ENCODE results near the gene FNDC3B. TPM values are rescaled to one million over a fixed set of nuclear protein-coding genes. Genes with fewer than 3 reads are reported as not detected.

Gene FNDC3B
- total RNA-seq, 1 donor from 2014 or later, result 204 TPM

DNA sequence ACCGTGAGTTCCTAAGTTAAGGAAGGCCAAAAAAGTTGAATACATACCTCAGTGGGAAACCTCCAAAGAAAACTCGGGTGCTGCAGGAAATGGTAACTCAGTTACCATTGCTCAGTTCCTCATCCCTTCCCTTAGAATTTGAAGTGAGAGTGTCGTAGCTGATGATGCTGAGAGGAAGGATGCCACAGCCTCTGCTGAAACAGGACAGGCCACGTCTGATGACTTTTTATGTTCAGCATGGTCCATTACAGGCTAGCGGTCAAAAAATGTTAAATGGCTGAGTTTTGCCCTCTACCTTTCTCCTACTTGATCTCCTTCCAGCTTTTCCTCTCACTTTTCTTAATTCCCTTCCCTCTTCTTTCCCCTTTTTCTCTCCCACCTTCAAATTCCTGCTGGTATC is 273.3 kb downstream of the FNDC3B start:
- DNase-seq (ENCODE audit: low spot score), result no peak
- Mint-ChIP-seq H3K4me3 (ENCODE audit: unreplicated experiment) (no peak overlapping the region), H3K36me3 (ENCODE audit: low read depth, unreplicated experiment) (peaks cover 53% of the 10 kb centered on the region), H3K9me3 (ENCODE audit: unreplicated experiment) (no peaks in the 10 kb centered on the region), H3K27ac (ENCODE audit: unreplicated experiment) (no peak overlapping the region), H3K27me3 (ENCODE audit: unreplicated experiment) (peaks cover 7% of the 10 kb centered on the region), H3K4me1 (ENCODE audit: unreplicated experiment) (peaks cover 15% of the 10 kb centered on the region)
- TF ChIP-seq, protein P1, sequence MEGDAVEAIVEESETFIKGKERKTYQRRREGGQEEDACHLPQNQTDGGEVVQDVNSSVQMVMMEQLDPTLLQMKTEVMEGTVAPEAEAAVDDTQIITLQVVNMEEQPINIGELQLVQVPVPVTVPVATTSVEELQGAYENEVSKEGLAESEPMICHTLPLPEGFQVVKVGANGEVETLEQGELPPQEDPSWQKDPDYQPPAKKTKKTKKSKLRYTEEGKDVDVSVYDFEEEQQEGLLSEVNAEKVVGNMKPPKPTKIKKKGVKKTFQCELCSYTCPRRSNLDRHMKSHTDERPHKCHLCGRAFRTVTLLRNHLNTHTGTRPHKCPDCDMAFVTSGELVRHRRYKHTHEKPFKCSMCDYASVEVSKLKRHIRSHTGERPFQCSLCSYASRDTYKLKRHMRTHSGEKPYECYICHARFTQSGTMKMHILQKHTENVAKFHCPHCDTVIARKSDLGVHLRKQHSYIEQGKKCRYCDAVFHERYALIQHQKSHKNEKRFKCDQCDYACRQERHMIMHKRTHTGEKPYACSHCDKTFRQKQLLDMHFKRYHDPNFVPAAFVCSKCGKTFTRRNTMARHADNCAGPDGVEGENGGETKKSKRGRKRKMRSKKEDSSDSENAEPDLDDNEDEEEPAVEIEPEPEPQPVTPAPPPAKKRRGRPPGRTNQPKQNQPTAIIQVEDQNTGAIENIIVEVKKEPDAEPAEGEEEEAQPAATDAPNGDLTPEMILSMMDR (IDR thresholded peaks at IDR 0.05; ENCODE audit: unreplicated experiment), result no peak

DNA sequence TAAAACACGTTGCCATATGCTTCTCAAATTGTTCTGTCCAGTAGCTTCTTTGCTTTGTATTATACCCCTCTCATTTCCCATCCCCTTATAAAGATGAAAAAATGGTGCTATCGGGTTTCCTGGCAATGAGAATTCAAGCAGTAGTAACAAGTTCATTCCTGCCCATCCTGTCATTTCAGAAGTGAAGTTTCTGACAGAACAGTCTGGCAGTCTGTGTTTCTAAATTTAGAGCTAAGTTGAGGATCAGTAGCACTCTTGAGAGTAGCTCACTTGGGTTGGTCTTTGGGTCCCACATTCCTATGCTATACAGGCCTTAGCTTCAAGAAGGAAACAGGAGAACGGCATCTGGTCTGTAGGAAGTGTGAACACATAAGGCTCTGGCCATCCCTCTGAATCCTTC is 274.3 kb downstream of the FNDC3B start:
- no peaks in the 10 kb centered on the region for H3K9me3 Mint-ChIP-seq (ENCODE audit: unreplicated experiment)
- peaks cover 22% of the 10 kb centered on the region for H3K4me1 Mint-ChIP-seq (ENCODE audit: unreplicated experiment)
- no peak overlapping the region for H3K27ac Mint-ChIP-seq (ENCODE audit: unreplicated experiment)
- H3K4me3 Mint-ChIP-seq (ENCODE audit: unreplicated experiment), result no peak overlapping the region
- no peak for DNase-seq (ENCODE audit: low spot score)
- peaks cover 11% of the 10 kb centered on the region for H3K27me3 Mint-ChIP-seq (ENCODE audit: unreplicated experiment)
- TF ChIP-seq, protein P1 (IDR thresholded peaks at IDR 0.05; ENCODE audit: unreplicated experiment), result no peak
- peaks cover 62% of the 10 kb centered on the region for H3K36me3 Mint-ChIP-seq (ENCODE audit: low read depth, unreplicated experiment)

DNA sequence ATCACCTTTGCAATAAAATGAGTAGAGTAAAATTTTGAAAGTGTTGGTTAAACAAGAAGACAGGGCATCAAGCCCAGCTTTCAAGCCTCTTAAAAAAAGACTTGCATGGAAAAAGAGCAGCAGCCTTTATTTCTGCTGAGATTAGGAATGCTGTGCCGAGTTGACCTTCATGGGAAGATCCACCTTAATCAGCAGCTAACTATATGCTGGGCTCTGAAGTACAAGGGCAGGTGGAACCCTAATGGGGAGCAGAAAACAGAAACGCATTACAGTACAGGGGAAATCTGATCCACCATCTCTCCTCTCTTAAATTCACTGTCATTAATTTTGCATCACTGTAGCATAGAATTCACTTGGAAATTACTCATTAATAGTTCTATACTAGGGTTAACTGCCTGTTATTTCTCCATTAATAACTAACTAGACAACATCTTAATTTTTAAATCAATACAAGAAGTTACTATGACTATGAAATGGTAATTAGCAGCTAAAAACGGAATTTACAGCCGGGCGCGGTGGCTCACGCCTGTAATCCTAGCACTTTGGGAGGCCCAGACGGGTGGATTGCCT is 275.3 kb downstream of the FNDC3B start:
- Mint-ChIP-seq H3K4me1 (ENCODE audit: unreplicated experiment) (peaks cover 23% of the 10 kb centered on the region), H3K36me3 (ENCODE audit: low read depth, unreplicated experiment) (peaks cover 67% of the 10 kb centered on the region), H3K27ac (ENCODE audit: unreplicated experiment) (peak overlapping the region; percentile 30), H3K9me3 (ENCODE audit: unreplicated experiment) (no peaks in the 10 kb centered on the region), H3K4me3 (ENCODE audit: unreplicated experiment) (peak overlapping the region; percentile 18), H3K27me3 (ENCODE audit: unreplicated experiment) (peaks cover 15% of the 10 kb centered on the region)
- no peak for DNase-seq (ENCODE audit: low spot score)
- TF ChIP-seq, protein P1 (IDR thresholded peaks at IDR 0.05; ENCODE audit: unreplicated experiment), result no peak

DNA sequence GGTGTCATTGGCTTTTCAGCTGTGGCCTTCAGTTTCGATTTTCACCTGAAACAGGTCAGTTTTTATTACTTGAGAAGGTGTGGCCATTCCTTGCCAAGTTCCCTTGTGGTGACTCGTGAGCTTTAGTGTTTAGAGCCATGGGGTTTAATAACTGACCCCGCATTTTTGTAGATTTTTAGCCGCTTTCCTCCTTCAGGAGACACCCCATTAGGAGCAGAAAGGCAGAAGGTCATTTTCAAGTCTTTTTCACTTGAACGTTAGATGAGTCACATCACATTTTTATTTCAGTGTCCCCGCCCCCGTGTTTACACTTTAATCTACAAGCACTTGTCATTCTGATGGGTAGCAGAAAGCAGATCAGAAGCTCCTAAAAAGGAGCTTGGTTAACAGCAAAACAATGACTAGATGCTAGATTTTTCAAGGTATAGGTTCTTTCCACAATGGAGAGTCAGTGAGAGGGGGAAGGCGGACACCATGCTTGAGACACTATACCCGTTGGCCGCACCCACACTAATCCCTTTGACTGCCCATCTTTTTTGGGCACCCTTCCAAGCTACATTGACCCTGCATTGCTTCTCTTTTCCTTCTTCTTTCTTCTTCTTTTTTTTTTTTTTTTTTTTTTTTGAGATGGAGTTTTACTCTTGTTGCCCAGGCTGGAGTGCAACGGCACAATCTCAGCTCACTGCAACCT is 276.2 kb downstream of the FNDC3B start:
- peaks cover 22% of the 10 kb centered on the region for H3K4me1 Mint-ChIP-seq (ENCODE audit: unreplicated experiment)
- H3K4me3 Mint-ChIP-seq (ENCODE audit: unreplicated experiment), result no peak overlapping the region
- H3K36me3 Mint-ChIP-seq (ENCODE audit: low read depth, unreplicated experiment), result peaks cover 66% of the 10 kb centered on the region
- H3K27me3 Mint-ChIP-seq (ENCODE audit: unreplicated experiment), result peaks cover 21% of the 10 kb centered on the region
- TF ChIP-seq, protein P1 (IDR thresholded peaks at IDR 0.05; ENCODE audit: unreplicated experiment), result no peak
- H3K9me3 Mint-ChIP-seq (ENCODE audit: unreplicated experiment), result no peaks in the 10 kb centered on the region
- DNase-seq (ENCODE audit: low spot score), result no peak
- H3K27ac Mint-ChIP-seq (ENCODE audit: unreplicated experiment), result peak overlapping the region; percentile 11

DNA sequence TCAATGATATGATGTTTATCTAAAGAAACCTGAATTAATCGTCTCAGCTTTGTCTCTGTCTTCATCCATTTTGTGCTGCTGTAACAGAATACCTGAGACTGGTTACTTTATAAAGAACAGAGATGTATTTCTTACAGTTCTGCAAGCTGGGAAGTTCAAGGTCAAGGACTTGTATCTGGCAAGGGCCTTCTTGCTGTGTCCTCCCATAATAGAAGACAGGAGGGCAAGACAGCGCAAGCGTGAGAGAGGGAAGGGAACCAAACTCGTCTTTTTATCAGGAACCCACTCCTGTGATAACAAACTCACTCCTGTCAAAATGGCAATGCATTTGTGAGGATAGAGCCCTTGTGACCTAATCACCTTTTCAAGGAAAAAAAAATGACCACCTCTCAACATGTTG is 277.4 kb downstream of the FNDC3B start:
- H3K9me3 Mint-ChIP-seq (ENCODE audit: unreplicated experiment), result no peaks in the 10 kb centered on the region
- peak overlapping the region; percentile 56 for H3K4me3 Mint-ChIP-seq (ENCODE audit: unreplicated experiment)
- H3K27ac Mint-ChIP-seq (ENCODE audit: unreplicated experiment), result peak overlapping the region; percentile 88
- H3K4me1 Mint-ChIP-seq (ENCODE audit: unreplicated experiment), result peaks cover 22% of the 10 kb centered on the region
- H3K27me3 Mint-ChIP-seq (ENCODE audit: unreplicated experiment), result peaks cover 21% of the 10 kb centered on the region
- peaks cover 63% of the 10 kb centered on the region for H3K36me3 Mint-ChIP-seq (ENCODE audit: low read depth, unreplicated experiment)
- TF ChIP-seq, protein P1 (IDR thresholded peaks at IDR 0.05; ENCODE audit: unreplicated experiment), result no peak
- DNase-seq (ENCODE audit: low spot score), result no peak

Measured in endothelial cell (in vitro differentiated cells).